HCEC 1CT (cell line): Measurements from ENCODE around the gene SPTB.

ENCODE experiments used
- DNase-seq: peaks from one replicate; pipeline ENCODE4 v3.0.0-alpha.2; 2017

The SPTB gene

GRCh38 chr14:64723691-64724577 is 155.8 kb downstream of the SPTB start:
- no peak for DNase-seq

GRCh38 chr14:64722842-64723447 is 156.8 kb downstream of the SPTB start:
- no peak for DNase-seq

GRCh38 chr14:64721899-64722298 is 157.8 kb downstream of the SPTB start:
- DNase-seq: no peak

GRCh38 chr14:64721391-64721791 is 158.3 kb downstream of the SPTB start:
- DNase-seq: no peak

GRCh38 chr14:64720131-64720576 is 159.6 kb downstream of the SPTB start:
- peak; percentile 88 for DNase-seq

GRCh38 chr14:64719601-64720000 is 160.1 kb downstream of the SPTB start:
- no peak for DNase-seq

GRCh38 chr14:64718762-64719161 is 160.9 kb downstream of the SPTB start:
- no peak for DNase-seq

- DNase-seq: no peak
Measured at GRCh38 chr14:64717870-64718269, 161.8 kb downstream of the SPTB start.

- no peak for DNase-seq
Measured at GRCh38 chr14:64715628-64716412, 163.9 kb downstream of the SPTB start.

GRCh38 chr14:64715146-64715627 is 164.5 kb downstream of the SPTB start:
- DNase-seq: no peak

- DNase-seq: no peak
Measured at GRCh38 chr14:64714432-64715025, 165.2 kb downstream of the SPTB start.

- DNase-seq: no peak
Measured at GRCh38 chr14:64713677-64714076, 166.0 kb downstream of the SPTB start.

- no peak for DNase-seq
Measured at GRCh38 chr14:64711039-64711438, 168.7 kb downstream of the SPTB start.

- no peak for DNase-seq
Measured at GRCh38 chr14:64709126-64709525, 170.6 kb downstream of the SPTB start.

- DNase-seq: peak; percentile 9
Measured at GRCh38 chr14:64708148-64709004, 171.3 kb downstream of the SPTB start.

GRCh38 chr14:64707661-64708060 is 172.0 kb downstream of the SPTB start:
- peak; percentile 80 for DNase-seq

GRCh38 chr14:64706593-64707193 is 173.0 kb downstream of the SPTB start:
- no peak for DNase-seq

- DNase-seq: no peak
Measured at GRCh38 chr14:64706119-64706592, 173.6 kb downstream of the SPTB start.

- DNase-seq: no peak
Measured at GRCh38 chr14:64705381-64706118, 174.2 kb downstream of the SPTB start.

- DNase-seq: no peak
Measured at GRCh38 chr14:64704743-64705380, 174.8 kb downstream of the SPTB start.
